Keratinocyte (primary cell): Measurements from ENCODE around the gene PNKP.

Source experiments
- CTCF ChIP-seq, 3 experiments: IDR thresholded peaks in 1 of 3; conservative IDR thresholded peaks in 1 of 3; optimal IDR thresholded peaks in 1 of 3; 2 replicates in 2 of 3; 3 replicates in 1 of 3; pipeline versions ENCODE3 to v1.5.1; 2011; ENCODE audit warnings: low read length in 3 of 3, mild to moderate bottlenecking in 3 of 3, moderate library complexity in 2 of 3, control low read depth in 1 of 3, inconsistent platforms in 1 of 3; ENCODE audit not compliant: insufficient read depth in 2 of 3; ENCODE audit errors: extremely low read depth in 1 of 3
- EZH2 ChIP-seq: IDR thresholded peaks from one replicate; pipeline ENCODE4 v1.6.1; 2012; ENCODE audit warnings: inconsistent platforms, mild to moderate bottlenecking, low read length, moderate library complexity

GRCh38 chr19:49835562-49835961 lies 31.8 kb downstream of the PNKP start:
- TF ChIP-seq CTCF (optimal IDR thresholded peaks at IDR 0.05 in 1 of 3, IDR thresholded peaks at IDR 0.05 in 1 of 3, conservative IDR thresholded peaks at IDR 0.05 in 1 of 3; ENCODE audit: extremely low read depth in 1 of 3, insufficient read depth in 2 of 3, low read length in 3 of 3) (no peak), EZH2 (no peak)
